Lung (tissue), 12 donors: ENCODE results near the gene LTA. TPM values are rescaled to one million over a fixed set of nuclear protein-coding genes. Genes with fewer than 3 reads are reported as not detected.
A peak's percentile ranks its signal among the peaks of the same experiment; 100 is the strongest.

Source experiments
- ATAC-seq: fragments of 200-7000 bp; cut with Tn5 transposase; one replicate; pipeline ENCODE4 v1.9.1; 2020; ENCODE audit warnings: moderate number of reproducible peaks; ENCODE audit not compliant: insufficient read depth, low FRiP score
- DNase-seq, 3 donors: peaks; one replicate each; pipeline ENCODE4 v3.0.0-alpha.2; 2013 to 2017
- H3K27ac ChIP-seq, 2 donors: one replicate each; pipeline ENCODE4 v1.5.1; 2013; ENCODE audit warnings: mild to moderate bottlenecking in 2 of 2, moderate library complexity in 2 of 2, control low read depth in 1 of 2, inconsistent platforms in 1 of 2, low read depth in 1 of 2, low read length in 1 of 2
- H3K27me3 ChIP-seq, 3 donors: one replicate each; pipeline ENCODE4 v1.5.1; 2013; ENCODE audit warnings: low read length in 2 of 3; ENCODE audit not compliant: control insufficient read depth in 3 of 3, insufficient read depth in 3 of 3
- H3K36me3 ChIP-seq, 4 donors: one replicate each; pipeline ENCODE4 v1.5.1; 2013; ENCODE audit warnings: low read length in 4 of 4, mild to moderate bottlenecking in 1 of 4, moderate library complexity in 1 of 4; ENCODE audit not compliant: control insufficient read depth in 4 of 4, insufficient read depth in 4 of 4
- H3K4me1 ChIP-seq, 5 donors: one replicate each; pipeline ENCODE4 v1.5.1; 2013; ENCODE audit warnings: low read length in 5 of 5, mild to moderate bottlenecking in 2 of 5, moderate library complexity in 1 of 5; ENCODE audit not compliant: control insufficient read depth in 5 of 5, insufficient read depth in 5 of 5
- H3K4me3 ChIP-seq: one replicate; pipeline ENCODE4 v1.5.1; 2013; ENCODE audit warnings: mild to moderate bottlenecking, control low read depth, moderate library complexity
- H3K9ac ChIP-seq, 2 donors: one replicate each; pipeline ENCODE4 v1.5.1; 2013; ENCODE audit warnings: low read length in 2 of 2, control low read depth in 1 of 2; ENCODE audit not compliant: insufficient read depth in 1 of 2
- H3K9me3 ChIP-seq, 4 donors: one replicate each; pipeline ENCODE4 v1.5.1; 2013; ENCODE audit warnings: low read length in 3 of 4, mild to moderate bottlenecking in 1 of 4, moderate library complexity in 1 of 4; ENCODE audit not compliant: control insufficient read depth in 4 of 4, insufficient read depth in 3 of 4
- CTCF ChIP-seq: IDR thresholded peaks from 2 replicates; pipeline ENCODE4 v1.5.1; 2012; ENCODE audit warnings: mild to moderate bottlenecking; ENCODE audit errors: control extremely low read depth, extremely low read depth
- WGBS, 2 donors: extraction: QIAGEN DNeasy Blood & Tissue Kit; methylation state at CpG; one replicate each; pipeline ENCODE4 v1.1.7; 2013; 5-methylcytosine and 5-hydroxymethylcytosine counted together
- polyA plus RNA-seq, 2 donors: library from polyadenylated mRNA; stranded (reverse); fragments of 200-250 nt; gene quantifications; one replicate each; pipeline ENCODE4 v1.2.1, GENCODE V29; 2013
- total RNA-seq, 2 donors: library from RNA; depleted of rRNA in 1 of 2; stranded (reverse); fragments of >200 nt in 1 of 2; gene quantifications; one replicate each; pipeline ENCODE4 v1.2.1, GENCODE V29; 2014 to 2021
- donor health status: control.
- donor health status: control.
- donor health status: Bipolar disorder and iron deficiency.
- donor health status: healthy.
- donor health status: DM: yes; HTN: yes; CAD: no.

The LTA gene
- total and polyA plus RNA-seq, 4 donors = 0.28 to 1.2 (median 0.47) TPM

GRCh38 chr6:31579119-31579505 lies 7.0 kb downstream of the LTA start:
- 85 to 90% methylated on average over 3 of the region's 3 CpGs for WGBS, 2 donors
- Histone ChIP-seq H3K4me3 (no peak overlapping the region), H3K9ac (no peak overlapping the region), H3K4me1 (peaks cover 2 to 9% (median 6%) of the 10 kb centered on the region in 5 donors), H3K27ac (no peak overlapping the region), H3K27me3 (peaks cover 0 to 6% (median 0%) of the 10 kb centered on the region in 3 donors), H3K9me3 (no peaks in the 10 kb centered on the region), H3K36me3 (no peaks in the 10 kb centered on the region)
- DNase-seq (no peak), ATAC-seq (no peak)
- no peak for TF ChIP-seq CTCF

DNA sequence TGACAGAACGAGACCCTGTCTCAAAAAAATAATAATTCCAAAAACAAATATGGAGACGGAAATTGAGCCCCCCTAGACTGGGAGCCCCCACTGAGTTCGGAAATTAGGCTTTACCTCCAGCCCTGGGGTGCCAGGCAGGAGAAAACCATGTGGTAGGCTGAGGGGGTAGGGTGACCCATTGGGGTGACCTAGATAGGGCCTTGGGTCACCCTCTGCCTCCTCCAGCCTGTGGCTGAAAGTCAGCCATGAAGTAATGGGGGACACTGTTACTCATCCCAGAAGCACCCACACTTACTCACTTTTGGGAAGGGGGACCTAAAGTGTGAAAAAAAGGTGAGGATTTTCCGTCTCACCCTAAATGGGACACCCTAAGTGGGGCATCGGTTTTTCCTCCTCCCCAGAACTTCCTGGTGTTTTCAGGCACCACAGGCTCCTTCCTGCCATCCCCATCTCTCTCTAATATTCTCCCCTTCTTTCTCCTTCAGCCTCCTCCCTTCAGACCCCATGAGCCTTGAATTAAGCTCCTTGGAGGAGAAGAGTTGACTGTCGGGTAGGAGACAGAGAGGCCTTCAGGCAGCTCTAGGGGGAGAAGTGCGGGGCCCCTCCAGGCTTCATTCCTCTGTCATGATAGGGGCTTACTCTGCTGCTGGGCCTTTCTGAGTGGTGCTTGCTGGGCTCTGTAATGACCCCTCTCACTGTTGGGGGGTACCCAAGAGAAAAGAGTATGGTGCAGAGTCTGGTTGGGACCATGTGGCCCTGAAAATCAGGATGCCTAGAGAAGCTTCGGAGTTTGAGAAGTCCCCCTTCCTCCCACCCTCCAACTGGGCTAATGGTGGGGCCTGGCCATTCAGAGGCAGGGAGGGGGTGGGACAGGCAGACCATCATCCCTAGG lies 7.7 kb downstream of the LTA start:
- ATAC-seq = no peak
- Histone ChIP-seq H3K4me1 (peaks cover 2 to 9% (median 6%) of the 10 kb centered on the region in 5 donors), H3K27me3 (peaks cover 0 to 6% (median 0%) of the 10 kb centered on the region in 3 donors), H3K36me3 (no peaks in the 10 kb centered on the region), H3K27ac (no peak overlapping the region), H3K9ac (no peak overlapping the region), H3K4me3 (no peak overlapping the region), H3K9me3 (no peaks in the 10 kb centered on the region)
- WGBS, 2 donors = 88 to 95% methylated on average over 8 of the region's 8 CpGs
- no peak for TF ChIP-seq CTCF
- DNase-seq = no peak

- peak overlapping the region; percentile 54 for H3K4me3 ChIP-seq
- no peaks in the 10 kb centered on the region for H3K9me3 ChIP-seq
- peaks cover 2 to 9% (median 6%) of the 10 kb centered on the region in 5 donors for H3K4me1 ChIP-seq
- H3K9ac ChIP-seq = peak overlapping the region in 1 of 2 donors; percentile 30
- DNase-seq = no peak
- H3K27me3 ChIP-seq = peaks cover 0 to 6% (median 0%) of the 10 kb centered on the region in 3 donors
- H3K36me3 ChIP-seq = no peaks in the 10 kb centered on the region
- no peak for ATAC-seq
- no peak for TF ChIP-seq CTCF
- WGBS, 2 donors = 31 to 35% methylated on average over 11 of the region's 11 CpGs
- peak overlapping the region in 1 of 2 donors; percentile 75 for H3K27ac ChIP-seq
These were observed 8.3 kb downstream of the LTA start for GRCh38 chr6:31580438-31580740.
